Fibroblast of villous mesenchyme (primary cell): ENCODE results near the gene MGAT4D. TPM values are rescaled to one million over a fixed set of nuclear protein-coding genes. Genes with fewer than 3 reads are reported as not detected.
"Not testable (repeated sequence)": the region's sequence is repeated elsewhere in the genome, so short reads cannot be mapped to it uniquely, and the experiment has no call there.

Experiments
- DNase-seq: peaks from one replicate; pipeline ENCODE4 v3.0.0-alpha.2; 2010; ENCODE audit warnings: low read depth
- H3K4me3 ChIP-seq: 2 replicates; pipeline ENCODE4 v1.5.1; 2011; ENCODE audit warnings: low read depth, mild to moderate bottlenecking, low read length
- CTCF ChIP-seq: IDR thresholded peaks from 2 replicates; pipeline ENCODE4 v1.5.1; 2012; ENCODE audit warnings: low read depth, mild to moderate bottlenecking, low read length; ENCODE audit not compliant: insufficient read depth
- total RNA-seq: library from RNA; depleted of rRNA; stranded (reverse); fragments of >200 nt; gene quantifications from 2 replicates; pipeline ENCODE4 v1.2.3, GENCODE V29; 2012

The MGAT4D gene
- total RNA-seq = not detected in 2 replicates

GRCh38 chr4:140497747-140498636 lies at the start of gene MGAT4D:
Gene MGAT4D, minus strand, starts transcription at chr4:140498293. Its CDS starts 71 bp downstream, at chr4:140498222.
- no peak for TF ChIP-seq CTCF
- DNase-seq = no peak
- H3K4me3 ChIP-seq = no peak within 1 kb of the TSS

- DNase-seq = no peak
- no peak for TF ChIP-seq CTCF
- no peak overlapping the region for H3K4me3 ChIP-seq
Observed at GRCh38 chr4:140533951-140534480, 35.9 kb upstream of the MGAT4D start.

GRCh38 chr4:140529434-140529833 lies 31.3 kb upstream of the MGAT4D start:
- H3K4me3 ChIP-seq = no peak overlapping the region
- TF ChIP-seq CTCF = no peak
- no peak for DNase-seq

GRCh38 chr4:140523857-140524742 lies 26.0 kb upstream of the MGAT4D start, which contains the start of gene ELMOD2:
Gene ELMOD2, plus strand, starts transcription at chr4:140524168. Its CDS starts 1,261 bp downstream, at chr4:140525429.
- H3K4me3 ChIP-seq = peak within 1 kb of the TSS; percentile 89
- TF ChIP-seq CTCF = peak; percentile 93
- peak; percentile 97 for DNase-seq

- no peak for DNase-seq
- peak overlapping the region; percentile 89 for H3K4me3 ChIP-seq
- TF ChIP-seq CTCF = no peak
Observed at GRCh38 chr4:140523370-140523856, 25.3 kb upstream of the MGAT4D start.

GRCh38 chr4:140515423-140515822 lies 17.3 kb upstream of the MGAT4D start:
- TF ChIP-seq CTCF = no peak
- no peak for DNase-seq
- no peak overlapping the region for H3K4me3 ChIP-seq

- H3K4me3 ChIP-seq, DNase-seq: not testable (repeated sequence)
Observed at GRCh38 chr4:140513765-140514164, 15.7 kb upstream of the MGAT4D start.
